ENCODE measurements around the gene ARHGEF16.

The ARHGEF16 gene

DNA sequence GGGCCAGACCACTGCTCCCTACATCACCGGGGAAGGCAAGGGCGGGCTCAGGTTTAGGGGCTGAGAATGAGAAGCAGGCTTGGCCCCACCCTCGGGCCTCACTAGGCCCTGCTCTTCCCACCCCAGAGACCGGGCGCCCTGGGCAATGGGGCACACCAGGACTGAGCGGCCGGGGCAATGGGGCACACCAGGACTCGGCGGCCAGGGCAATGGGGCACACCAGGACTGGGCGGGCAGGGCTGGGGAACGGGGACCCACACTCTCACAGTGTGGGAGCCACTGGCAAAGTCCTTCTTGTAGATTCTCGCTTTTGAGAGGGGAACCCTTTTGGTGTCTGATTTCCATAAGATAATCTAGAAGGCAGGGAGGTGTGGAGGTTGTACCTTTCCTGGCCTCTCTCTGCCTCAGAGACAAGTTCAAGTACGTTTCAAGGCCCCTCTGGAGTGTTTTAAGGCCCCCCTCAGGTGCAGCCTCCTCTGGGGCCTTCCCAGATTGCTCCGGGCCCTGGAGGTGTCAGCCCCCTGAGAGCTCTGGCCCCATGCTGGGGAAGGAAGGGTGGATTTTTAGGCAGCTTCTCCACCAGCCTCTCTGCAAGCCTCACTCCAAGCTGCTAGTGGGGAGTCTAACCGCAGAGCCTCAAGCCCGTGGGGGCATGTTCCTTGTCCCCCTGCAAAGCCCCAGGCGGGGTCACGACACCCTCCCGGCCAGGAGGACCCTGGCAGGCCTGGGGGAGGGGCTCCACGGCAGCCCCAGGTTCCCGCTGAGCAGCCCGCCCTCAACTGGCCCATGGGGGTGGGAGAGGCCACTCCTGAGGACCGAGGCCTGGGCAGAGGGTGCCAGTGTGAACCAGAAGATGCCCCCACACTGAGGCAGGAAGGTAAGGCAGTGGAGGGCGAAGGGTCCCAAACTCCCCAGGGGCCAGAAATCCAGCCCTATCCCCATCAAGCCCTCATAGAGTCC lies 66.2 kb downstream of the ARHGEF16 start:
- Histone ChIP-seq H3K9me3 (ENCODE audit: control insufficient read depth, insufficient read depth, low read depth, low read length) (no peaks in the 10 kb centered on the region), H3K36me3 (ENCODE audit: control insufficient read depth in 2 of 2, insufficient read depth in 1 of 2, low read length in 2 of 2) (no peaks in the 10 kb centered on the region), H3K27ac (ENCODE audit: extremely low read depth, low read depth, low read length) (no peak overlapping the region), H3K4me3 (ENCODE audit: low read depth, low read length) (no peak overlapping the region), H3K4me1 (ENCODE audit: control insufficient read depth, insufficient read depth, low read length) (no peaks in the 10 kb centered on the region)
- ChIA-PET CTCF (no interaction called here), POLR2A (no interaction called here)
- TF ChIP-seq KLF16 (tag by site-specific recombination; IDR thresholded peaks at IDR 0.05) (no peak), ZNF10 (tag by site-specific recombination; IDR thresholded peaks at IDR 0.05) (no peak), KLF10 (tag by site-specific recombination; IDR thresholded peaks at IDR 0.05) (no peak), ZBTB48 (tag by site-specific recombination; IDR thresholded peaks at IDR 0.05) (no peak), GLI4 (tag by site-specific recombination; IDR thresholded peaks at IDR 0.05) (no peak), ZNF112 (tag by site-specific recombination; IDR thresholded peaks at IDR 0.05) (no peak), GLIS1 (tag by site-specific recombination; IDR thresholded peaks at IDR 0.05) (peak; percentile 87), KLF8 (tag by site-specific recombination; IDR thresholded peaks at IDR 0.05) (no peak), ZIC2 (tag by site-specific recombination; IDR thresholded peaks at IDR 0.05) (peak; percentile 85), ZNF626 (tag by site-specific recombination; IDR thresholded peaks at IDR 0.05) (no peak), GLIS2 (tag by site-specific recombination; IDR thresholded peaks at IDR 0.05) (no peak), TRIM28 (IDR thresholded peaks at IDR 0.05; ENCODE audit: borderline replicate concordance, low read length) (no peak), ZNF785 (tag by site-specific recombination; IDR thresholded peaks at IDR 0.05) (no peak), ZNF585B (tag by site-specific recombination; IDR thresholded peaks at IDR 0.05) (no peak), ZBTB20 (tag by site-specific recombination; IDR thresholded peaks at IDR 0.05) (no peak), ZNF416 (tag by site-specific recombination; IDR thresholded peaks at IDR 0.05) (no peak), ZNF664 (tag by site-specific recombination; IDR thresholded peaks at IDR 0.05) (no peak), ZNF354C (tag by site-specific recombination; IDR thresholded peaks at IDR 0.05; ENCODE audit: borderline replicate concordance, low read depth) (no peak)
- TF ChIP-seq, protein P1, sequence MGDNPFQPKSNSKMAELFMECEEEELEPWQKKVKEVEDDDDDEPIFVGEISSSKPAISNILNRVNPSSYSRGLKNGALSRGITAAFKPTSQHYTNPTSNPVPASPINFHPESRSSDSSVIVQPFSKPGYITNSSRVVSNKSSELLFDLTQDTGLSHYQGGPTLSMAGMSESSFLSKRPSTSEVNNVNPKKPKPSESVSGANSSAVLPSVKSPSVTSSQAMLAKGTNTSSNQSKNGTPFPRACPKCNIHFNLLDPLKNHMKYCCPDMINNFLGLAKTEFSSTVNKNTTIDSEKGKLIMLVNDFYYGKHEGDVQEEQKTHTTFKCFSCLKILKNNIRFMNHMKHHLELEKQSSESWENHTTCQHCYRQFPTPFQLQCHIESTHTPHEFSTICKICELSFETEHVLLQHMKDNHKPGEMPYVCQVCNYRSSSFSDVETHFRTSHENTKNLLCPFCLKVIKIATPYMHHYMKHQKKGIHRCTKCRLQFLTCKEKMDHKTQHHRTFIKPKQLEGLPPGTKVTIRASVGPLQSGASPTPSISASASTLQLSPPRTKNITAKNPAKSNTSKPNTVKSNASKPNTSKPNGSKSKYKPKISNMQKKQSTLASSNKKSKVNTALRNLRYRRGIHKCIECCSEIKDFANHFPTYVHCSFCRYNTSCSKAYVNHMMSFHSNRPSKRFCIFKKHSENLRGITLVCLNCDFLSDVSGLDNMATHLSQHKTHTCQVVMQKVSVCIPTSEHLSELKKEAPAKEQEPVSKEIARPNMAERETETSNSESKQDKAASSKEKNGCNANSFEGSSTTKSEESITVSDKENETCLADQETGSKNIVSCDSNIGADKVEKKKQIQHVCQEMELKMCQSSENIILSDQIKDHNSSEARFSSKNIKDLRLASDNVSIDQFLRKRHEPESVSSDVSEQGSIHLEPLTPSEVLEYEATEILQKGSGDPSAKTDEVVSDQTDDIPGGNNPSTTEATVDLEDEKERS (tag by site-specific recombination; IDR thresholded peaks at IDR 0.05), result no peak
- TF ChIP-seq, protein P2, sequence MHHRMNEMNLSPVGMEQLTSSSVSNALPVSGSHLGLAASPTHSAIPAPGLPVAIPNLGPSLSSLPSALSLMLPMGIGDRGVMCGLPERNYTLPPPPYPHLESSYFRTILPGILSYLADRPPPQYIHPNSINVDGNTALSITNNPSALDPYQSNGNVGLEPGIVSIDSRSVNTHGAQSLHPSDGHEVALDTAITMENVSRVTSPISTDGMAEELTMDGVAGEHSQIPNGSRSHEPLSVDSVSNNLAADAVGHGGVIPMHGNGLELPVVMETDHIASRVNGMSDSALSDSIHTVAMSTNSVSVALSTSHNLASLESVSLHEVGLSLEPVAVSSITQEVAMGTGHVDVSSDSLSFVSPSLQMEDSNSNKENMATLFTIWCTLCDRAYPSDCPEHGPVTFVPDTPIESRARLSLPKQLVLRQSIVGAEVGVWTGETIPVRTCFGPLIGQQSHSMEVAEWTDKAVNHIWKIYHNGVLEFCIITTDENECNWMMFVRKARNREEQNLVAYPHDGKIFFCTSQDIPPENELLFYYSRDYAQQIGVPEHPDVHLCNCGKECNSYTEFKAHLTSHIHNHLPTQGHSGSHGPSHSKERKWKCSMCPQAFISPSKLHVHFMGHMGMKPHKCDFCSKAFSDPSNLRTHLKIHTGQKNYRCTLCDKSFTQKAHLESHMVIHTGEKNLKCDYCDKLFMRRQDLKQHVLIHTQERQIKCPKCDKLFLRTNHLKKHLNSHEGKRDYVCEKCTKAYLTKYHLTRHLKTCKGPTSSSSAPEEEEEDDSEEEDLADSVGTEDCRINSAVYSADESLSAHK (tag by site-specific recombination; IDR thresholded peaks at IDR 0.05), result peak; percentile 98
- TF ChIP-seq, protein P3, sequence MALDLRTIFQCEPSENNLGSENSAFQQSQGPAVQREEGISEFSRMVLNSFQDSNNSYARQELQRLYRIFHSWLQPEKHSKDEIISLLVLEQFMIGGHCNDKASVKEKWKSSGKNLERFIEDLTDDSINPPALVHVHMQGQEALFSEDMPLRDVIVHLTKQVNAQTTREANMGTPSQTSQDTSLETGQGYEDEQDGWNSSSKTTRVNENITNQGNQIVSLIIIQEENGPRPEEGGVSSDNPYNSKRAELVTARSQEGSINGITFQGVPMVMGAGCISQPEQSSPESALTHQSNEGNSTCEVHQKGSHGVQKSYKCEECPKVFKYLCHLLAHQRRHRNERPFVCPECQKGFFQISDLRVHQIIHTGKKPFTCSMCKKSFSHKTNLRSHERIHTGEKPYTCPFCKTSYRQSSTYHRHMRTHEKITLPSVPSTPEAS (tag by site-specific recombination; IDR thresholded peaks at IDR 0.05), result no peak
- TF ChIP-seq, protein P4, sequence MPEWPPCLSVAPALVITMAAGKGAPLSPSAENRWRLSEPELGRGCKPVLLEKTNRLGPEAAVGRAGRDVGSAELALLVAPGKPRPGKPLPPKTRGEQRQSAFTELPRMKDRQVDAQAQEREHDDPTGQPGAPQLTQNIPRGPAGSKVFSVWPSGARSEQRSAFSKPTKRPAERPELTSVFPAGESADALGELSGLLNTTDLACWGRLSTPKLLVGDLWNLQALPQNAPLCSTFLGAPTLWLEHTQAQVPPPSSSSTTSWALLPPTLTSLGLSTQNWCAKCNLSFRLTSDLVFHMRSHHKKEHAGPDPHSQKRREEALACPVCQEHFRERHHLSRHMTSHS (tag by site-specific recombination; IDR thresholded peaks at IDR 0.05), result no peak
- TF ChIP-seq, protein P5, sequence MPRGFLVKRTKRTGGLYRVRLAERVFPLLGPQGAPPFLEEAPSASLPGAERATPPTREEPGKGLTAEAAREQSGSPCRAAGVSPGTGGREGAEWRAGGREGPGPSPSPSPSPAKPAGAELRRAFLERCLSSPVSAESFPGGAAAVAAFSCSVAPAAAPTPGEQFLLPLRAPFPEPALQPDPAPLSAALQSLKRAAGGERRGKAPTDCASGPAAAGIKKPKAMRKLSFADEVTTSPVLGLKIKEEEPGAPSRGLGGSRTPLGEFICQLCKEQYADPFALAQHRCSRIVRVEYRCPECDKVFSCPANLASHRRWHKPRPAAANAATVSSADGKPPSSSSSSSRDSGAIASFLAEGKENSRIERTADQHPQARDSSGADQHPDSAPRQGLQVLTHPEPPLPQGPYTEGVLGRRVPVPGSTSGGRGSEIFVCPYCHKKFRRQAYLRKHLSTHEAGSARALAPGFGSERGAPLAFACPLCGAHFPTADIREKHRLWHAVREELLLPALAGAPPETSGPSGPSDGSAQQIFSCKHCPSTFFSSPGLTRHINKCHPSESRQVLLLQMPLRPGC (tag by site-specific recombination; IDR thresholded peaks at IDR 0.05), result no peak
